GM18909 (cell line): ENCODE data around the gene TAL1.
"Not testable (repeated sequence)": the region's sequence is repeated elsewhere in the genome, so short reads cannot be mapped to it uniquely, and the experiment has no call there.

ENCODE experiments used
- ATAC-seq: cut with Tn5 transposase; IDR thresholded peaks from one replicate; pipeline ENCODE4 v1.9.1; 2021; ENCODE audit warnings: mild to moderate bottlenecking; ENCODE audit not compliant: unreplicated experiment, poor library complexity

The TAL1 gene

GRCh38 chr1:47232187-47232874, at the start of gene TAL1:
Gene TAL1 (minus strand): TSS chr1:47232225. CDS start chr1:47225888, 6,337 bp downstream.
- ATAC-seq: no peak

DNA sequence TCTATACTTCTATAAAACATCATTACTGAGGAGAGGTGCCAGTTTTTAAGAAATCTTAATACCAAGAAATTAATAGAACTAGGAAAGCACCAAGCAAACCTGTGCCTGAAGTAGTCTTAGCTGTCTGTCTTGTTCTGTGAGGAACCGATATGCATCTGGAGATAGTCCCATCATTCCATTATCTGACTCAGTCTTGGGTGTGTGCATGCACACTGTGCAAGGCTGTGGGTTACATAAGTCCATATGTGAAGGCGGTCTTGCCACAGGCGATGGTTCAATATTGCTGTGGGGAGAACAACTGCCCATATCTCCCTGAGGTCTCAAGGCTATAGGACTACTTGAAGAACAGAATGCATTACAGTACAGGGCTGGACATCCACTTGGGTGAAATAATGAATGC, 48.1 kb upstream of the TAL1 start:
- ATAC-seq: no peak

GRCh38 chr1:47276850-47277249, 44.8 kb upstream of the TAL1 start:
- no peak for ATAC-seq

- not testable (repeated sequence) for ATAC-seq
Measured at GRCh38 chr1:47275811-47276210, 43.8 kb upstream of the TAL1 start.

- ATAC-seq: not testable (repeated sequence)
Measured at GRCh38 chr1:47265529-47265928, 33.5 kb upstream of the TAL1 start.

DNA sequence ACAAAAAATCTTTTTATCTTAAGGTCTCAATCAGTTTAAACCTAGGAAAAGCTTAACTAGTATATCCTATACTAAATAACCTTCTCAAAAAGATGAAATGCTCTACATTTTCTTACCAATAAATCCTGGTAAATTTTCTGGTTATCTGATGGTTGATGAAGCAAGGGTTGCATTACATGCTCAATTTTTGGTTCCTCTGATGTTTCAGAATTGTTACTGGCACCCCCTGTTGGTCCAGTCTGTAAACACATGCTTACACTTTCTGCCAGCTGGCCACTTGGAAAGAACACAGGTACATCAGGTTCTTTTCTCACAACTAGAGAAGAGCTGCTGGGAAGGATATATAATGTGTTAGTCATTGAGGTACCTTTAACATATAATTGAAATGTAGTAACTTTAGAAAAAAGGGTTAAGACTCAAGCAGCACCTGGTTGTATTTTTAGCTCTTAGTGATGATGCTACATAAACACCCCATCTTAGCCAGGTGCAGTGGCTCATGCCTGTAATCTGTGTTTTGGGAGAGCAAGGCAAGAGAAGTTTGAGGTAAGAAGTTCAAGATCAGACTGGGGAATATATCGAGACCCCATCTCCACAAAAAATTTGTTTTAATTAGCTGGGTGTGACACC, 30.9 kb upstream of the TAL1 start:
- no peak for ATAC-seq

- no peak for ATAC-seq
Measured at GRCh38 chr1:47257224-47257623, 25.2 kb upstream of the TAL1 start.

DNA sequence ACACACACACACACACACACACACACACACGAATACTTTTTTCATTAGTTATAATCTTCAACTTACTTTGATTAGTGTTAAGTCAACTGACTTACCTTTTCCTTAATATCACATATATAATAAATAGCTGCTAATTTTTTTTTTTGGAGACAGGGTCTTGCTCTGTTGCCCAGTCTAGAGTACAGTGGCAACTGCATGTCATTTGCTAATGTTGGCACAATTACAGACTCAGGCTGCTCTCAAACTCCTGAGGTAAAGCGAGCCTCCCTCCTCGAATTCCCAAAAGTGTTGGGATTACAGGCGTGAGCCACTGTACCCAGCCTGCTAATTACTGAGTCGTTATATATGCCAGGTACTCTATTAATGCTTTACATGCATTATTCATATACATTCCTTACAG, 20.8 kb upstream of the TAL1 start:
- ATAC-seq: no peak

DNA sequence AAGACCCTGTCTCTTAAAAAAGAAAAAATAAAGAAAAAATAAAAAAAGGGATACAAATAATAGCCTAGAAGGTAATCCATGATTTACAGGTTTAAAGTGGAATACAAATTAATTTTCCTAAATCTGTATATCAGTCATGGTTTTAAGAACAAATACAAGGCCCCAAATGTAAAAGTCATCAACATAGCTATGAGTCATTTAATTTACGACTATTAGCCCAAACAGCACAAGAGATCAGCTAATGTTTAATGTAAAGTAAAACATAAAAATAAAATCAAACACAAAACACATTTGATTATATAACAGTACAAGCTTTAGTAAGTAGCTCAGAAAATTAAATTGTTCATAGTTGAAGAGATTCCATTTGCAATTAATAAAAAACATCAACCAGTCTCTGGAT, 20.3 kb upstream of the TAL1 start:
- no peak for ATAC-seq

GRCh38 chr1:47249755-47250154, 17.7 kb upstream of the TAL1 start:
- ATAC-seq: no peak

DNA sequence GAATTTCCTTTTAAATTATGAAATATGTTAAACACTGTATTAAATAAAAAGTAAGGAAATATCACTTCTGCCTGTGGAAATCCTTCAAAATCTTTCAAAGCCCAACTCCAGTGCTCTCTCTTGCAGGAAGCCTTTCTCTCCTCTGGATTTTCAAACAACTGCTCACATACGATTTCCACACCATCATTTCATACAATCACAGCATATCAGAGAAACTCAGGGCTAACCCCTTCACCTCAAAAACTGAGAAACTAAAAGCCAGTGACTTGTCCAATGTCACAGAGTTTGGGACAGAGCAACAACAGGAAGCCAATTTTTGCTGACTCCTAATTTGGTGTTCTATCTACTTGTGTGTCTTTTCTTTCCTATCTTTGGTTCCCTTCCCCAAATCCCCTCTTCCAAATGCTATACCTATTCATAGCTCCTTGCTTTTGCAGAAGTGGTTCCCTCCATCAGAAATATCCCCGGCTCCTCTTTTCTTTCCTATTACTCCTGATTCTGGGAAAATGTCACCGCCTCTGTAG, 12.4 kb upstream of the TAL1 start:
- ATAC-seq: no peak

GRCh38 chr1:47243910-47244309, 11.9 kb upstream of the TAL1 start:
- no peak for ATAC-seq

- ATAC-seq: no peak
Measured at GRCh38 chr1:47241114-47242113, 9.4 kb upstream of the TAL1 start.

- ATAC-seq: no peak
Measured at GRCh38 chr1:47238935-47239592, 7.0 kb upstream of the TAL1 start.

DNA sequence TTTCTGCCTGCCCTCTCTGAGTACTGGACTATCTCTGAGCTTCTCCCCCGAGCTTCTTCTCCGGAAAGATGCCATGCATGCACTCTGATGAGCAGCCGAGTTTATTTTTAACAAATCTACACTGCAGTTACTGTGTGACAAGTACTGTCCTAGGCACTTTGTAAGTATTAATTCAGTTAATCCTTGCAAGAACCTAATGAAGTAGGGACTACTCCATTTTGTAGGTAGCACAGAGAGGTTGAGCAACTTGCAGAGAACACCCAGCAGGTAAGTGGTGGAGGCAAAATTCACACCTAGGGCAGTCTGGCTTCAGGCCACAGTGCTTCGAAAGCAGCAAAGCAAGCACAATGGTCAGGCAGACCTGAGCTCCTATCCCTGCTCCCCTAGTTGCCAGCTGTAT, 3.8 kb upstream of the TAL1 start:
- ATAC-seq: no peak

- no peak for ATAC-seq
Measured at GRCh38 chr1:47235241-47235681, 3.2 kb upstream of the TAL1 start.

GRCh38 chr1:47233186-47233585, 1.2 kb upstream of the TAL1 start:
- ATAC-seq: no peak

GRCh38 chr1:47231301-47232186, 481 bp downstream of the TAL1 start:
- no peak for ATAC-seq

DNA sequence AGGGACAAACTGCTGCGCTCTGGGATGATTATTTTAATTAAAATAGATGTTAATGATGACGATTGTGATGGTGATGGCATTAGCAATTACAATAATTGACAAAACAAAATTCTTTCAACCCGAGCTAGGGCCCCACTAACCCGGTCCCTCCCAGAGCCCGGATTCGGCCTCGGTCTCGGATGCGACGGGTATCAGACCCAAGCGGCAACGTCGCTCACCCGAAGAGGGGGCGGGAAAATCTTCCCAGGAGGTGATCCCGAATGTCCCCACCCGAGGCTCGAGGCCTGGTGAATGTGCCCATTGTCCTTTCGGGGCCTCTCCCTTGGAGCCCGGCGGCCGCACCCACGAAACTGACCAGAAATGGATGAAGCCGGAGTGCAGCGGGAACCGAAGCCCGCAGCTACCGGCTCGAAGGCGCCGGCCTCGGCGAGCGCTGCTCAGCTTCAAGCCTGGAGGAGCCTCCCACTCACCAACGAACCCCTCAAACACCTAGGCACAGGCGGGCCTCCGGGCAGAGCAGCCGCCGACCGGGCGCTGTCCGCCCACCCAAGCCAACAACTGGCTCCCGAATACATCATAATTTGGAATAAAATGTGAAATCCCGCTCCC, 1.2 kb downstream of the TAL1 start:
- no peak for ATAC-seq
